Kidney (tissue), 14 donors: ENCODE data around the gene ALK. TPM values are rescaled to one million over a fixed set of nuclear protein-coding genes. Genes with fewer than 3 reads are reported as not detected.

Experiments
- DNase-seq, 5 donors: peaks; one replicate each; pipeline ENCODE4 v3.0.0-alpha.2; 2013 to 2020
- FAIRE-seq: peaks from 2 replicates; lab custom pipeline; 2012; peaks lifted over from hg19 to GRCh38; lab: Jason Lieb, UNC
- H3K27ac ChIP-seq, 2 donors: one replicate each; pipeline ENCODE4 v1.7.0; 2013; ENCODE audit warnings: low read depth in 2 of 2, low read length in 2 of 2, inconsistent platforms in 1 of 2
- H3K27me3 ChIP-seq: one replicate; pipeline ENCODE4 v1.7.1; 2013; ENCODE audit warnings: low read length, inconsistent platforms; ENCODE audit not compliant: control insufficient read depth, insufficient read depth
- H3K36me3 ChIP-seq, 3 donors: one replicate each; pipeline versions ENCODE4 v1.7.0 to v1.7.1; 2013; ENCODE audit warnings: low read length in 3 of 3, control low read depth in 1 of 3, inconsistent platforms in 1 of 3; ENCODE audit not compliant: insufficient read depth in 3 of 3, control insufficient read depth in 2 of 3
- H3K4me1 ChIP-seq, 3 donors: one replicate each; pipeline versions ENCODE4 v1.7.0 to v1.7.1; 2013; ENCODE audit warnings: low read length in 3 of 3, inconsistent platforms in 1 of 3, low read depth in 1 of 3; ENCODE audit not compliant: control insufficient read depth in 2 of 3, insufficient read depth in 2 of 3
- H3K4me3 ChIP-seq, 3 donors: one replicate each; pipeline versions ENCODE4 v1.7.0 to v1.8.1; 2013; ENCODE audit warnings: low read length in 3 of 3, control low read depth in 1 of 3, inconsistent platforms in 1 of 3
- H3K9ac ChIP-seq, 3 donors: one replicate each; pipeline versions ENCODE4 v1.7.0 to v1.7.1; 2013; ENCODE audit warnings: low read length in 3 of 3, control low read depth in 1 of 3, inconsistent platforms in 1 of 3
- H3K9me3 ChIP-seq, 3 donors: one replicate each; pipeline versions ENCODE4 v1.7.0 to v1.7.1; 2013; ENCODE audit warnings: low read length in 3 of 3, control low read depth in 1 of 3, inconsistent platforms in 1 of 3; ENCODE audit not compliant: control insufficient read depth in 2 of 3, insufficient read depth in 1 of 3
- intact Hi-C: fragments of 100-400 bp; cut with DNase I; formaldehyde crosslinking; loops from one replicate; pipeline ENCODE4 v1.11.1; 2022
- polyA plus RNA-seq: library from polyadenylated mRNA; stranded (reverse); fragments of 350-450 nt; fragmentation: Illumina TruSeq; extraction: RNeasy Lipid Tissue Mini Kit (QIAGEN cat#74804); gene quantifications from one replicate; pipeline ENCODE4 v1.2.3, GENCODE V29; 2014; ENCODE audit warnings: low read depth, low replicate concordance; ENCODE audit not compliant: insufficient read depth
- total RNA-seq: library from RNA; stranded (reverse); fragmentation: NEBNext Ultra II Directional; extraction: Animal tissue kit (Norgen Biotek cat#: 25700); gene quantifications from one replicate; pipeline ENCODE4 v1.2.1, GENCODE V29; 2021
- TF ChIP-seq, protein P1 (sequence below): IDR thresholded peaks from 3 replicates; pipeline ENCODE4 v1.5.1; 2012; ENCODE audit warnings: mild to moderate bottlenecking, moderate library complexity, borderline replicate concordance; ENCODE audit not compliant: insufficient read depth; ENCODE audit errors: extremely low read depth
- donor health status: control.
- donor health status: control.
- donor health status: control.
- donor health status: control.
- donor health status: control.
- donor health status: DM: yes; HTN: yes; CAD: no.
- donor health status: Normal renal cell carcinoma (clear cell type).

Gene ALK
- total and polyA plus RNA-seq, 2 donors from 2014 or later = 0.13 TPM; not detected in 1

DNA sequence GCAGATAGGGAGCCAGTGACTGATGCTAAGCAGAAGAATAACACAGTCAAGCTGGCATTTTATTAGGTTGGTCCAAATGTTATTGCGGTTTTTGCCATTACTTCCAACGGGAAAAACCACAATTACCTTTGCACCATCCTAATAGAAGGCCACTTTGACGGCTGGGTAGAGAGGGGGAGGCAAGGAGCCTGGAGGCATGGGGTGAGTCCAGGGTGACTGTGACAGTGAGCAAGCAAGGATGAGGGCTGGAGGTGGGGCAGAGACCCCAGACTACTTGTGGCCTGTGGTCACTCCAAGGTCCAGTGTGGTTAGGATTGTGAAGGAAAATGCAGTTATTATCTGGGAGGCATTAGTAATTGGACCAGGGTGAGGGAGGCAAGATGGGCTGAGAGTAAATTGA is 416.6 kb downstream of the ALK start:
- Histone ChIP-seq H3K4me1 (no peaks in the 10 kb centered on the region), H3K9me3 (no peaks in the 10 kb centered on the region), H3K9ac (no peak overlapping the region), H3K36me3 (no peaks in the 10 kb centered on the region), H3K27me3 (no peaks in the 10 kb centered on the region), H3K27ac (no peak overlapping the region), H3K4me3 (no peak overlapping the region)
- intact Hi-C loops = no loop called here
- FAIRE-seq = no peak
- DNase-seq = no peak
- TF ChIP-seq, protein P1, sequence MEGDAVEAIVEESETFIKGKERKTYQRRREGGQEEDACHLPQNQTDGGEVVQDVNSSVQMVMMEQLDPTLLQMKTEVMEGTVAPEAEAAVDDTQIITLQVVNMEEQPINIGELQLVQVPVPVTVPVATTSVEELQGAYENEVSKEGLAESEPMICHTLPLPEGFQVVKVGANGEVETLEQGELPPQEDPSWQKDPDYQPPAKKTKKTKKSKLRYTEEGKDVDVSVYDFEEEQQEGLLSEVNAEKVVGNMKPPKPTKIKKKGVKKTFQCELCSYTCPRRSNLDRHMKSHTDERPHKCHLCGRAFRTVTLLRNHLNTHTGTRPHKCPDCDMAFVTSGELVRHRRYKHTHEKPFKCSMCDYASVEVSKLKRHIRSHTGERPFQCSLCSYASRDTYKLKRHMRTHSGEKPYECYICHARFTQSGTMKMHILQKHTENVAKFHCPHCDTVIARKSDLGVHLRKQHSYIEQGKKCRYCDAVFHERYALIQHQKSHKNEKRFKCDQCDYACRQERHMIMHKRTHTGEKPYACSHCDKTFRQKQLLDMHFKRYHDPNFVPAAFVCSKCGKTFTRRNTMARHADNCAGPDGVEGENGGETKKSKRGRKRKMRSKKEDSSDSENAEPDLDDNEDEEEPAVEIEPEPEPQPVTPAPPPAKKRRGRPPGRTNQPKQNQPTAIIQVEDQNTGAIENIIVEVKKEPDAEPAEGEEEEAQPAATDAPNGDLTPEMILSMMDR = no peak

DNA sequence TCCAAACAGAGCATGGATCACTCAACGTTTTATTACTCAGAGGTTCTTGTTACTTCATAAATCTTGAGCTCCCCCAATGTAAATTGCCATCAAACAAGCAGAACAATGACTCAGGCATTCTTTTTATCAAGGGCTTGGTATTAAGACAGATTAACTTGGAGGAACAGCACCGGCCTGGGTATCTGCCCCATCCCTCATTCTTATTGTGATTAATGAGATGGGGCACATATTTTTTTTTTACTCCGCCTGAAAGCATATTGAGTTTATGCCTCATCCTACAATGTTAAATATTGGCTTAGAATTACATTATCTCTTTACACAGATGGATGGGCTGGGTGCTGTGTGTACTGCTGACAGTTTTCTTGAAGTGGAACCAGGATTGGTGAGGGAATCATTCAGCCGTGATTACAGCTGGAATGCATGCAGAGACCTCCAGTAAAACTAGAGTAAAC is 418.9 kb downstream of the ALK start:
- H3K4me1 ChIP-seq = no peaks in the 10 kb centered on the region
- H3K4me3 ChIP-seq = no peak overlapping the region
- no peak overlapping the region for H3K9ac ChIP-seq
- no peaks in the 10 kb centered on the region for H3K9me3 ChIP-seq
- no peaks in the 10 kb centered on the region for H3K27me3 ChIP-seq
- intact Hi-C loops = no loop called here
- DNase-seq (peak in 3 of 5 donors; percentile 46 to 68 (median 67)), FAIRE-seq (no peak)
- TF ChIP-seq, protein P1 = no peak
- no peaks in the 10 kb centered on the region for H3K36me3 ChIP-seq
- no peak overlapping the region for H3K27ac ChIP-seq

DNA sequence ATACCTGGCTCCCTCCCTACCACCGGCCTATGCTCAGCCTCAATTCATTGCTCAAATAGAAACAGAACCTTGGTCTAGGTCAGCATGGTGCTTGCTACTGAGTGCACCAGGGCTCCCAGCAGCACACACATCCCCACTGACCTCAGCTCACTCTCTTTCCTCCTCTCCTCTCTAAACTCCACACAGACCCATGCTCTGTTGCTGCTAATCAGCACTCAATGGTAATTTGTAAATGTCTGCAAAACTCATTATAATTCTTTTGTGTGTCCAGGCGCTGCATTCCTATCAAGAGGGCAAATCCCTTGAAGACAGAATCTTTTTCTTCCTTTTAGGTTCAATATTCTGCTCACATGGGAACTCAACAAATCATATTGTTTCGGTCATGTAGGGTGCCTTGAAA is 424.0 kb downstream of the ALK start:
- intact Hi-C loops = no loop called here
- no peak overlapping the region for H3K4me3 ChIP-seq
- no peaks in the 10 kb centered on the region for H3K4me1 ChIP-seq
- no peaks in the 10 kb centered on the region for H3K9me3 ChIP-seq
- no peak overlapping the region for H3K9ac ChIP-seq
- H3K27me3 ChIP-seq = no peaks in the 10 kb centered on the region
- FAIRE-seq = no peak
- H3K27ac ChIP-seq = no peak overlapping the region
- DNase-seq = no peak
- TF ChIP-seq, protein P1 = no peak
- no peaks in the 10 kb centered on the region for H3K36me3 ChIP-seq

DNA sequence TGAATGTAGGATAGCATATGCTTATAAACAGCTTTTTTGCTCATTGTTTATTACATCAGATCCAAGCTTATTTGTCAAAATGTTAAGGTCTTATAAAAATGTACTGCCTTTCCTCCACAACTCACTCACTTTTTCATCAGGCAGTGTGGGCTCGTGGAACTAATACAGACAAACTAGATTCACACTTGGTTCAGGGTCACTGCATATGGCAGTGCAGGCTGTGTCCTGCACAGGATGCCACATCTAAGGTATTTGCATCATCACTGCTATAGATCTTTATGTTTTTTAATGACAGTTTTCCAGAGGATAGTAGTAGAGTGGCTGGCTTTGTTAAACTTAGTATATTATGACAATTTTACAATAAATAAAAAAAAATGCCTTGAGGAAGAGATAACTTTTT is 425.2 kb downstream of the ALK start:
- Histone ChIP-seq H3K9me3 (no peaks in the 10 kb centered on the region), H3K9ac (no peak overlapping the region), H3K27ac (no peak overlapping the region), H3K4me1 (no peaks in the 10 kb centered on the region), H3K27me3 (no peaks in the 10 kb centered on the region), H3K4me3 (no peak overlapping the region), H3K36me3 (no peaks in the 10 kb centered on the region)
- intact Hi-C loops = no loop called here
- no peak for FAIRE-seq
- TF ChIP-seq, protein P1 = no peak
- no peak for DNase-seq
